GM18505 (cell line): ENCODE measurements around the gene DGKI.

ENCODE experiments used
- ATAC-seq: cut with Tn5 transposase; IDR thresholded peaks from one replicate; pipeline ENCODE4 v1.9.1; 2021; ENCODE audit not compliant: unreplicated experiment
- POLR2A ChIP-seq: IDR thresholded peaks from 4 replicates; pipeline ENCODE4 v1.6.1; 2011; ENCODE audit warnings: borderline replicate concordance; ENCODE audit not compliant: insufficient read depth, insufficient read length; ENCODE audit errors: extremely low read depth

DGKI gene

DNA sequence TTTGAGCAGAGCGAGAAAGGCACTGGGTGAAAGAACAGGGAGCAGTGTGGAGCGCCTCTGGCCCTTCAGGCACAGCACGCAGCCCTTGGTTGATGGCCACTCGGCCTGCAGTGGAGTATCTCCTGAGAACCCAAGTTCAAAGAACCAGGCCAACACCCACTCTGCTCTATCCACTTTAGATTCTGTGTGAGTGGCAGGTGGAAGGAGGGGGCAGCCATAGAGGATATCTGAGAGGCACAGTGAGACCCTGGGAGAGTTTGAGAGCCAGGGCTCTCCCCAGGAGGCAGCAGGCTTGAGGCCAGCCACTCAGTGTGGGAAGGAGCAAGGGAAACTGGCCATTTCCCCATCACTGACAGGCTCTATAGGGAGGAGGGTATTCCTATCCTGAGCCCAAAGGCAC lies 450.7 kb downstream of the DGKI start:
- no peak for ATAC-seq
- TF ChIP-seq POLR2A = no peak

DNA sequence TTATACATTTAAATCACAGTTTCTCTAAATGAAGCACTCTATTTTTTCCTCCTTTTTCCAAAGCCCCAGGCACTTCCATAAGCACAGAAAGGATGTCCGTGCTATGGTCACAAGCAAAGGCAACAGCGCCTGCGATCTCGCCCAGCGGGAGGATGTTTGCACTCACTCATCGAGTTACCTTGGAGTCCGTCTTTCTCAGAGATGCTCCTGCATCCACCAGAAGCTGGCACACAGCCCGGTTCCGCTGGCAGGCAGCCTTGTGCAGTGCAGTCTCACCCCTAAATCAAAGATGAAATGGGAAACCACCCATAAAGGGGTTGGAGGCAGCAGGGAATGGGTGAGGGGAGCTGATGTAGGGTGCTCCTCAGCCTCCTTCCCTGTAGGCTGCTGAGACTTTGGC lies 451.4 kb downstream of the DGKI start:
- no peak for ATAC-seq
- TF ChIP-seq POLR2A = no peak

- ATAC-seq = no peak
- no peak for TF ChIP-seq POLR2A
Observed at GRCh38 chr7:137393570-137393969, 453.2 kb downstream of the DGKI start.

DNA sequence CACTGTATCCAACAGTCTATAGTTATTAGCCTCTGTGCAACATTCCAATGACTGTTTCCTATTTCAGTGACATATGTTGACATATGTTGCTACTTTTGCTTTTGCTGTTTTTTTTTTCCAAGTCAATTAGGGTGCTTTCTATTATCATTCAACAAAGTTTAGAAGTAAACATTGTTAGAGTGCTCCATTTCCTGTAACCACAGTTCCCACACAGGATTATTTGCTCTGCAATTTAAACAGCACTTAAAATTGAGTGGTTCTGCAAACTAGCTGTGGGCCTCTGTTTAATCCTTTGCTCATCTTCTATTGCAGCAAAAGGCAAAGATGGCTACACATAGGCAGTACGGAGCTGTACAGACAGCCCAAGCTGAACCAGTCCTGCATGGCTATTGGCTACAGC lies 456.7 kb downstream of the DGKI start:
- no peak for TF ChIP-seq POLR2A
- ATAC-seq = no peak

DNA sequence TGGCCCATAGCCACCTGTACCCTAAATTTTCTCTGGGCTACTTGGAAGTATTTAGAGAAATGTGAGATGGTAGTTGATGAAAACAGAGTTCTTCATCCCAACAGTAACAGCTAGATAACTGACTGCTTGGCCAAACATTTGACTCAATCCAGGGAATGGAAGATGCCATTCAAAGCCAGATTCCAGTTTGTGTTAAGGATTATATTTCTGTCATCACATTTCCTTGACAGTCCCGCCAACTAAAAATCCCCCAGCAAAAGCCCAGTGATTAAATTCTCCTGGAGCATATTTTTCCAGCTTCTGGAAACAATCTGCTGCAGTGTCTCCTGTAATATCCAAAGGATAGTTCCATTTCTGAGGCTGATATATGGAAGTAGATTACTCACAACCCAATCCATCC lies 457.9 kb downstream of the DGKI start:
- no peak for ATAC-seq
- no peak for TF ChIP-seq POLR2A

GRCh38 chr7:137386966-137387365 lies 459.8 kb downstream of the DGKI start:
- ATAC-seq = no peak
- no peak for TF ChIP-seq POLR2A

GRCh38 chr7:137381045-137381444 lies 465.7 kb downstream of the DGKI start:
- TF ChIP-seq POLR2A = no peak
- ATAC-seq = no peak

DNA sequence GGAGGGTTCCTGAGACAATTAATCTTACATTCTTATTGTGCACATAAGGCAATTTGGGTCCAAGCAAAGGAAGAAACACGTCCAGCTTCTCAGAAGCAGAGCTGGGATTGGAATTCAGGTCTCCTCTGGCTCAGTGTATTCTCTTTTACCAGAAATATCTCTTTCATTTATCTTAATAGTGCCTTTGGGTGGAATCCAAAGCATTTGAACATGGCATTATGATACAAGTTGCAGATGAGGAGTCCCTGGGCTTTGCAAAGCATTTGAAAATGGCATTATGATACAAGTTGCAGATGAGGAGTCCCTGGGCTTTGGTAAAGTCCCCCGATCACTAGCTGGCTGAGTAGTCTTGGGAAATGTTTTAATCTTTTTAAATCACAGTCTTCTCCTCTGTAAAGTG lies 473.3 kb downstream of the DGKI start:
- TF ChIP-seq POLR2A = no peak
- ATAC-seq = no peak

DNA sequence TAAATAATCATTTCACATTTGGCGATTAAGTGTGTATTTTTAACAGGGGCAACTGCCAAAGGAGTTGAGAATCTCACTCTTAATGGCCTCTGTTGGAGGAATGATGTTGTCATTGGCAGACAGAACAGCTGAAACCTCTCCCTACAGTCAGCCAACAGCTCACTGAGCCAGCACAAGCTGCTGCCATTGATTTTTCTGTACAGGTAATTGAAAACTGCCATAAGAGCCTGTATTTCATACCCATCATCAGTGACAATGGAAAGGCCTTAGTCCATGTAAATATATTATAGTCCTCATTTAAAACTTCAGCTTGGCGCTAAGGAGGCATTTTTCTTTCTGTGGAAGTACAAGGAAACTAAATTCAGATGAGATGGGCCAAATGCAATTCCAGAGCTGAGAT lies 475.2 kb downstream of the DGKI start:
- TF ChIP-seq POLR2A = no peak
- ATAC-seq = no peak

DNA sequence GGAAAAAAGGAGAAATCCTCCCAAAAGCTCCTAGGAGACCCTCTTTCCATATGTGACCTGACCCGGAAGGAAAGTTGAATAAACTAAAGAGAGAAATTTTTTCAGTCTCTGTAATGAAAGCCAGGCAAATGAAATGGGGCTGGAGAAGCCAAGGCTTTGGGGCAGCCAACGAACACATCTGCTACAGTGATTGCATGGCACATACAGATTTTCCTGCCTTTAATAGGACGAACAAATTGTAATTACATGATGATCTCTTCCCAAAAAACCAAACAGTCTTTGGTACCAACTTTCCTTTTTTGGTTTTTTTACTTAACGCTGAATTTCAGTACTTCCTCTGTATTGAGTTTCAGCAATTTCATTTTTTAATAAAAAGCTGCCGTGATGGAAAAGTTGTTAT lies 479.8 kb downstream of the DGKI start:
- no peak for ATAC-seq
- no peak for TF ChIP-seq POLR2A

DNA sequence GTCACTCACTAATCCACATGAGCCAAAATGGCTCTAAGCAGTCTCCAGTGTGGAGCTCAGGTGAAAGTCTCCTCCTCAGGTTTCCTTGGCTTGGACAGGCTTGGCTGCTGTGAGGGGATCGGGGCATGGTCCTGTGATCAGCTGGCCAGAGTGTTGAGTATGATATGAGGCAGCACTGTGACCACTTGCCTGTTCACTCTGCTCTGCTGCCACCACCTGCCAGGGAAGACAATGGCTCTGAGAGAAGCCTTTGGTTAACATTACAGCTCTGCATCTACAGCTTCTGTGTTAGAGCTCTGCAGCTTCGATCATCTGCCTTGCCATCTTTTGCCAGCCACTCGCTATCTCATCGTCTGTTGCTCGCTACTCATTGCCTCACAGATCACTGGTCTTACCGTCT lies 483.1 kb downstream of the DGKI start:
- TF ChIP-seq POLR2A = no peak

GRCh38 chr7:137360087-137360679 lies 486.6 kb downstream of the DGKI start:
- ATAC-seq = no peak
- TF ChIP-seq POLR2A = no peak

More for the DNA sequence above, 483.1 kb downstream of the DGKI start:
- no peak for ATAC-seq

GRCh38 chr7:137354961-137355360 lies 491.8 kb downstream of the DGKI start:
- no peak for TF ChIP-seq POLR2A
- ATAC-seq = no peak

GRCh38 chr7:137354396-137354795 lies 492.4 kb downstream of the DGKI start:
- no peak for ATAC-seq
- no peak for TF ChIP-seq POLR2A

DNA sequence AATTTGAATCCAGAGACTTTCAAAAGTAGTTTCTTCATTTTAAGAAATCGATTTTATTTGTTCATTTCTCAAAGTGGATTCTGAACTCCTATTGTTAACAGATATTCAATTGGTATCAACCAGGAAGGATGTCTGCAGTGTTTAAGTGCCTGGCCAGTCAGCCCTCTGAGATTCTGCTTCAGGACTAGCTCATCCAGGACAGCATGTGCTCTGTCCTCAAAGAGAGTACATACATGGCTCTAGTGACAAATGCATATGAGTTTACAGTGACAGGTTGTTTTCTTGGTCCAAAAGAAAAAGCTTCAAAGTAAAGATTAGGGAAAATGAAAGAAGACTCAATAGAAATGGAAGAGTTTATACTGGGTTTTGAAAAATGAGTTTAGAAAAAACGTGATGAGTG lies 494.8 kb downstream of the DGKI start:
- ATAC-seq = no peak
- no peak for TF ChIP-seq POLR2A

- no peak for TF ChIP-seq POLR2A
- ATAC-seq = no peak
Observed at GRCh38 chr7:137345799-137346449, 500.9 kb downstream of the DGKI start.
